PC-3 (cell line): Measurements from ENCODE around the gene BCKDHA.

ENCODE experiments used
- EZH2 ChIP-seq: fragments of 300-600 bp; sonication (generic); IDR thresholded peaks from one replicate; pipeline ENCODE4 v1.6.1; 2017; ENCODE audit warnings: antibody characterized with exemption, mild to moderate bottlenecking, low read length; ENCODE audit not compliant: unreplicated experiment
- TF ChIP-seq, protein P1 (sequence below): fragments of 300-600 bp; sonication (generic); conservative IDR thresholded peaks from 2 replicates; pipeline ENCODE4 v1.5.1; 2017; ENCODE audit warnings: antibody characterized with exemption, low read depth, mild to moderate bottlenecking, low read length

DNA sequence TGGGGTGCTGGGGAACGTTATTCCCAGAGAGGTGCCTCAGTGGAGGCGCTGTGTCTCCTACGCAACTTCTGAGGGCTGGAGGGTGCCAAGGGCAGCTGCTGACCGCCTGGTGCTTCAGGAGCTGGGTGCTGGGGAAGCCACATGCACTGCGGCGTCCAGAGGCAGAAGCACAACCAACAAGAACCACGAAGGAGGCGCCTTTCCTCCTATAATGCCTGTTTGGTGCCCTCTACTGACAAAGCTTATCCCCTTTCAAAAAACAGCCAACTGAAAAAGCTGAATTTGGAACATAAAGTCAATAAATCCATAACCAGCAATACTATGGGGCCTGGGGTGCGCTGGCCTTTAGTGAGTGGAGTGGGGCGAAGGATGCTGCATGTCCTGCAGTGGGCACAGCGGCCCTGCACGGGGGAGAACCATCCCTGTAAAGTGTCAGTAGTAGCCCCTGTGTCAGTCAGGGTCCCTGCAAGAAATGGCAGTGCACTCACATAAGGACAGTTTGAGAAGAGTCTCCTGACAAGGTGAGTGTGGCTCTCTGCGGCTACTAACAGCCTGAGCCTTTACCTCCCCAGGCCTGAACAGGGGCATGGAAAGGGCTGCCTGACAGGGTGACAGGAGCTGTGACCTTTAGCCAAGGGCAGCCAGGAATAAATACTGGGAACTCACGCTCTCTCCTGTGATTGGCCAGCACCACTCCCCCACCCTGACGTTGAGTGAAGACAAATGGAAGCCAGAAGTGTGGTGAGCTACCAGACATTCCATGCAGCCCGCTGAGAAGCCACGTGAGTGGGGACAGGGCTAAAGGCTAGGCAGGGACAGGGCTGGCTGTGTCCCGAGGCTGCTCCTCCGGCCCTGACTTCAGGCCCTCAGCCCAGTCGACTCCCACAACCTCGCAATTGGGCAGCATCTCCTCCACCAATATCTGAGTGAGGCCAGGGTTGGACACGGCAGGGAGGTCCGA, 34.1 kb downstream of the BCKDHA start:
- TF ChIP-seq, protein P1, sequence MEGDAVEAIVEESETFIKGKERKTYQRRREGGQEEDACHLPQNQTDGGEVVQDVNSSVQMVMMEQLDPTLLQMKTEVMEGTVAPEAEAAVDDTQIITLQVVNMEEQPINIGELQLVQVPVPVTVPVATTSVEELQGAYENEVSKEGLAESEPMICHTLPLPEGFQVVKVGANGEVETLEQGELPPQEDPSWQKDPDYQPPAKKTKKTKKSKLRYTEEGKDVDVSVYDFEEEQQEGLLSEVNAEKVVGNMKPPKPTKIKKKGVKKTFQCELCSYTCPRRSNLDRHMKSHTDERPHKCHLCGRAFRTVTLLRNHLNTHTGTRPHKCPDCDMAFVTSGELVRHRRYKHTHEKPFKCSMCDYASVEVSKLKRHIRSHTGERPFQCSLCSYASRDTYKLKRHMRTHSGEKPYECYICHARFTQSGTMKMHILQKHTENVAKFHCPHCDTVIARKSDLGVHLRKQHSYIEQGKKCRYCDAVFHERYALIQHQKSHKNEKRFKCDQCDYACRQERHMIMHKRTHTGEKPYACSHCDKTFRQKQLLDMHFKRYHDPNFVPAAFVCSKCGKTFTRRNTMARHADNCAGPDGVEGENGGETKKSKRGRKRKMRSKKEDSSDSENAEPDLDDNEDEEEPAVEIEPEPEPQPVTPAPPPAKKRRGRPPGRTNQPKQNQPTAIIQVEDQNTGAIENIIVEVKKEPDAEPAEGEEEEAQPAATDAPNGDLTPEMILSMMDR, result peak; percentile 46; the same call in 1 of the 2 replicates
- no peak for TF ChIP-seq EZH2
